DOHH2 (cell line): ENCODE results near the gene TNS1.

Source experiments
- EZH2phosphoT487 ChIP-seq: fragments of 200-600 bp; sonication (generic); IDR thresholded peaks from 2 replicates; pipeline ENCODE4 v1.6.1; 2017; ENCODE audit warnings: borderline replicate concordance, mild to moderate bottlenecking, antibody characterized with exemption, low read length, moderate library complexity, mixed read lengths
- TF ChIP-seq, protein P1 (sequence below): fragments of 200-600 bp; sonication (generic); IDR thresholded peaks from one replicate; pipeline ENCODE4 v1.5.1; 2014; ENCODE audit warnings: antibody characterized with exemption, mild to moderate bottlenecking, low read depth, low read length; ENCODE audit not compliant: poor library complexity, severe bottlenecking

DNA sequence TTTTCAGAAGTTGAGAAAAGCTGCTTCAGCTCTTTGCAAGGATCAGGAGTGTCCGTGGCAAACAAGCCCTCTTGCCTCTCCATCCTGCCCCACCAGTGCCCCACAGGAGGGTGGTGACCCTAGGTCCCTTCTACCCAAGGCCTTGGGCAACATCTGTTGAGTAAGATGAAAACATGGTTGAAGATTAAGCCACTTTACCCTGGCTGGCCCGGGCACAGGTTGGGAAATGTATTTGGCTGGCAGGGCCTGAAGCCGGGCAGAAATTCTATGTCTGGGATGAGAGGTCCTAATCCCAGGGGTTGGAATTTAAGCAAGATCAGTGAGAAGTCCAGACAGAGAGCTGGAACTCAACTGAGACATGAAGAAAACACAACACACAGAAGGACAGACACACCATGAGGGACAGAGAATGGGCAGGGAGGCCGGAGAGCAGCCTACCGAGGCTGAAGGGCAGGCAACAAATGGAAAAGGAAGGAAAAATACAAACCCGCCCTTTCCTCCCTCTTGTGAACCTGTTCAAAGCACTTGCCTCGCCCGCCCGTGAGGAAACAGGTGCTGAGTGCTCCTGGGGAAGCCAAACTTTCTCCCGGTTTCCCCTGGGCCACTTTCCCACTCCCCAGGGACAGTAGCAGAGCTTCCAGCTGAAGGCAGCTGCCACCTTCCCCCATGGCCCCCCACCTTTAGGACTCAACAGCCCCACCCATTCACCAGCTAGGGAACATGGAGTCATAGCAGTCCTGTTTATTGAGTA is 86.1 kb downstream of the TNS1 start:
- TF ChIP-seq, protein P1, sequence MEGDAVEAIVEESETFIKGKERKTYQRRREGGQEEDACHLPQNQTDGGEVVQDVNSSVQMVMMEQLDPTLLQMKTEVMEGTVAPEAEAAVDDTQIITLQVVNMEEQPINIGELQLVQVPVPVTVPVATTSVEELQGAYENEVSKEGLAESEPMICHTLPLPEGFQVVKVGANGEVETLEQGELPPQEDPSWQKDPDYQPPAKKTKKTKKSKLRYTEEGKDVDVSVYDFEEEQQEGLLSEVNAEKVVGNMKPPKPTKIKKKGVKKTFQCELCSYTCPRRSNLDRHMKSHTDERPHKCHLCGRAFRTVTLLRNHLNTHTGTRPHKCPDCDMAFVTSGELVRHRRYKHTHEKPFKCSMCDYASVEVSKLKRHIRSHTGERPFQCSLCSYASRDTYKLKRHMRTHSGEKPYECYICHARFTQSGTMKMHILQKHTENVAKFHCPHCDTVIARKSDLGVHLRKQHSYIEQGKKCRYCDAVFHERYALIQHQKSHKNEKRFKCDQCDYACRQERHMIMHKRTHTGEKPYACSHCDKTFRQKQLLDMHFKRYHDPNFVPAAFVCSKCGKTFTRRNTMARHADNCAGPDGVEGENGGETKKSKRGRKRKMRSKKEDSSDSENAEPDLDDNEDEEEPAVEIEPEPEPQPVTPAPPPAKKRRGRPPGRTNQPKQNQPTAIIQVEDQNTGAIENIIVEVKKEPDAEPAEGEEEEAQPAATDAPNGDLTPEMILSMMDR: no peak
- no peak for TF ChIP-seq EZH2phosphoT487
